ENCODE data around the gene BUD23. TPM values are rescaled to one million over a fixed set of nuclear protein-coding genes. Genes with fewer than 3 reads are reported as not detected.
"Not testable (repeated sequence)": the region's sequence is repeated elsewhere in the genome, so short reads cannot be mapped to it uniquely, and the experiment has no call there.

BUD23 gene
- total and polyA plus RNA-seq, 4 donors, result 19.1 to 52.6 (median 37.8) TPM

GRCh38 chr7:73708961-73709549 lies 25.7 kb downstream of the BUD23 start:
- no peaks in the 10 kb centered on the region for H3K27me3 ChIP-seq (ENCODE audit: control insufficient read depth in 4 of 4, insufficient read depth in 4 of 4, low read length in 3 of 4)
- H3K27ac ChIP-seq (ENCODE audit: low read depth in 1 of 2, low read length in 2 of 2), result no peak overlapping the region
- no peaks in the 10 kb centered on the region for H3K9me3 ChIP-seq (ENCODE audit: control insufficient read depth in 4 of 4, low read length in 3 of 4)
- no peaks in the 10 kb centered on the region for H3K36me3 ChIP-seq (ENCODE audit: control insufficient read depth in 4 of 4, insufficient read depth in 3 of 4, low read depth in 1 of 4, low read length in 3 of 4)
- H3K4me1 ChIP-seq (ENCODE audit: control insufficient read depth in 4 of 4, insufficient read depth in 4 of 4, low read length in 3 of 4), result no peaks in the 10 kb centered on the region
- DNase-seq (ENCODE audit: low spot score), result no peak
- whole genome bisulfite sequencing, result 96% methylated on average over 16 of the region's 16 CpGs
- H3K9ac ChIP-seq (ENCODE audit: low read depth in 1 of 2, low read length in 2 of 2), result no peak overlapping the region
- TF ChIP-seq TAF1 (conservative IDR thresholded peaks at IDR 0.05), result no peak
- TF ChIP-seq FOXA1 (IDR thresholded peaks at IDR 0.05), result no peak
- TF ChIP-seq RXRA (IDR thresholded peaks at IDR 0.05), result no peak
- no peak overlapping the region for H3K4me3 ChIP-seq (ENCODE audit: low read depth in 1 of 3, low read length in 3 of 3)

DNA sequence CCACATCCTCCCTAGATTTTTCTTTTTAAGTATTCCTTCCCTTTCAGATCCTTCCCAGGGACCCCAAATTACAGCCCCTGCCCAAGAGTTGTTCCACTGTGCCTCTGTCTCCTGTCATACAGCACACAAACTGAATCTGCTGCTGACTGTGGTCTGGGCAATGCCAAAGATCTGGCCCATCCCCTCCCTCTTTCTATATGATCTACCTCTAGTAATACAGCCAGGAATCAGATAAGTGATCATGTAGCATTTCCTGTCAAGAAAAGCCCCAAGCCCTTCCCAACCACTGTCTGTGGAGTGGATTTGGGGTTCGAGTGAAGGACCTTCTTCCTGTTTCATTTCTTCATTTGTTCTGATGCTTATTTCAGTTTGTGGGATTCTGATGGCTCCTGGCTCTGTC lies 29.4 kb downstream of the BUD23 start:
- Histone ChIP-seq H3K36me3 (ENCODE audit: control insufficient read depth in 4 of 4, insufficient read depth in 3 of 4, low read depth in 1 of 4, low read length in 3 of 4) (no peaks in the 10 kb centered on the region), H3K27ac (ENCODE audit: low read depth in 1 of 2, low read length in 2 of 2) (no peak overlapping the region), H3K9ac (ENCODE audit: low read depth in 1 of 2, low read length in 2 of 2) (no peak overlapping the region), H3K4me1 (ENCODE audit: control insufficient read depth in 4 of 4, insufficient read depth in 4 of 4, low read length in 3 of 4) (no peaks in the 10 kb centered on the region), H3K27me3 (ENCODE audit: control insufficient read depth in 4 of 4, insufficient read depth in 4 of 4, low read length in 3 of 4) (no peaks in the 10 kb centered on the region), H3K4me3 (ENCODE audit: low read depth in 1 of 3, low read length in 3 of 3) (no peak overlapping the region), H3K9me3 (ENCODE audit: control insufficient read depth in 4 of 4, low read length in 3 of 4) (no peaks in the 10 kb centered on the region)
- no peak for DNase-seq (ENCODE audit: low spot score)
- 87% methylated on average over 1 of the region's 1 CpG for WGBS
- TF ChIP-seq SP1 (IDR thresholded peaks at IDR 0.05) (no peak), FOXA2 (IDR thresholded peaks at IDR 0.05) (no peak), EGR1 (IDR thresholded peaks at IDR 0.05; ENCODE audit: low read depth in 2 of 2) (no peak), GABPA (IDR thresholded peaks at IDR 0.05 in 1 of 2, conservative IDR thresholded peaks at IDR 0.05 in 1 of 2) (no peak), YY1 (IDR thresholded peaks at IDR 0.05) (no peak)

DNA sequence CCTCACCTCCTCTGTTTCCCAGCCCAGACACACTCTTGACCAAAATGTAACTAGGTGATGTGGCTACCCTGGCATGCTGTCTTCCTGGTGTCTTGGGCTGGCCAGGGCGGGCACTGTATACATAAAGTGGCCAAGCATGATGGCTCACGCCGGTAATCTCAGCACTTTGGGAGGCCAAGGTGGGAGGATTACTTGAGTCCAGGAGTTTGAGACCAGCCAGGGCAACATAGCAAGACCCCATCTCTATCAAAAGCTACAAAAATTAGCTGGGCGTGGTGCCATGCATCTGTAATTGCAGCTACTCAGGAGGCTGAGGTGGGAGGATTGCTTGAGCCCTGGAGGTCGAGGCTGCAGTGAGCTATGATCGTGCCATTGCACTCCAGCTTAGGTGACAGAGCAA lies 29.9 kb downstream of the BUD23 start:
- H3K9me3 ChIP-seq (ENCODE audit: control insufficient read depth in 4 of 4, low read length in 3 of 4); H3K36me3 ChIP-seq (ENCODE audit: control insufficient read depth in 4 of 4, insufficient read depth in 3 of 4, low read depth in 1 of 4, low read length in 3 of 4); H3K27ac ChIP-seq (ENCODE audit: low read depth in 1 of 2, low read length in 2 of 2); H3K9ac ChIP-seq (ENCODE audit: low read depth in 1 of 2, low read length in 2 of 2); H3K4me1 ChIP-seq (ENCODE audit: control insufficient read depth in 4 of 4, insufficient read depth in 4 of 4, low read length in 3 of 4); DNase-seq (ENCODE audit: low spot score); H3K27me3 ChIP-seq (ENCODE audit: control insufficient read depth in 4 of 4, insufficient read depth in 4 of 4, low read length in 3 of 4); H3K4me3 ChIP-seq (ENCODE audit: low read depth in 1 of 3, low read length in 3 of 3): not testable (repeated sequence)
- WGBS, result 94% methylated on average over 6 of the region's 6 CpGs

DNA sequence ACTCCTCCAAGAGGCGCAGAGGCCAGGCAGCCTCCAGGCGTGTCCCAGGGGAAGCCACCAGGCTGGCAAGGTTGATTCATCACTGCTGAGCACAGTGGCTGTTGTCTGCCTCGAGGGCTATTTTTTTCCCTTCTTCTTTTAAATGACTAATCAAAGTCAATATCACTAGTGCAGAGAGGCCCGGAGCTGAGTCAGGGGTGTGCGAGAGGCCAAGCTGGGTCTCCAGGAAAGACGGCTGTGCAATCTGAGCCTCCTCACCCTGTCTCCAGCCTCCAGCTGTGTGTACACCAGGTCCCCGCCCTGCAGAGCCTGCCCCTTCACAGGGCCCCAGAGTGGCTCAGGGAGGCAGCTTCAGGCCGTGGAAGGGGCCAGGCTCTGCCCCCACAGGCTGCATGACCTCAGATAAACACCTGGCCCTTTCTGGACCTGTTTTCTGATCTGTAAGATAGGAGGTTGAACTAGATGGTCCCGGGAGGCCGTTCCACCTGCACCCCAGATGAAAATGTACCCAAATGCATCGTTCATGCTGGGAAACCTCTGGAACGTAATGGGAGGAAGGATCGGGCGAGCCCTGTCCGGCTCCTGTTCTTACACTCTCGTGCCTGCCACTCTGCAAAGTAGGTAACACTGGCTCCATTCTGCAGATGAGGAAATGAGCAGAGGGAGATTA lies 32.4 kb downstream of the BUD23 start:
- 83% methylated on average over 16 of the region's 16 CpGs for WGBS
- Histone ChIP-seq H3K27ac (ENCODE audit: low read depth in 1 of 2, low read length in 2 of 2) (no peak overlapping the region), H3K4me1 (ENCODE audit: control insufficient read depth in 4 of 4, insufficient read depth in 4 of 4, low read length in 3 of 4) (peaks cover 4 to 20% (median 10%) of the 10 kb centered on the region in 4 donors), H3K9ac (ENCODE audit: low read depth in 1 of 2, low read length in 2 of 2) (no peak overlapping the region), H3K36me3 (ENCODE audit: control insufficient read depth in 4 of 4, insufficient read depth in 3 of 4, low read depth in 1 of 4, low read length in 3 of 4) (no peaks in the 10 kb centered on the region), H3K9me3 (ENCODE audit: control insufficient read depth in 4 of 4, low read length in 3 of 4) (no peaks in the 10 kb centered on the region), H3K27me3 (ENCODE audit: control insufficient read depth in 4 of 4, insufficient read depth in 4 of 4, low read length in 3 of 4) (no peaks in the 10 kb centered on the region), H3K4me3 (ENCODE audit: low read depth in 1 of 3, low read length in 3 of 3) (no peak overlapping the region)
- DNase-seq (ENCODE audit: low spot score), result peak; percentile 57
- TF ChIP-seq, protein P1, sequence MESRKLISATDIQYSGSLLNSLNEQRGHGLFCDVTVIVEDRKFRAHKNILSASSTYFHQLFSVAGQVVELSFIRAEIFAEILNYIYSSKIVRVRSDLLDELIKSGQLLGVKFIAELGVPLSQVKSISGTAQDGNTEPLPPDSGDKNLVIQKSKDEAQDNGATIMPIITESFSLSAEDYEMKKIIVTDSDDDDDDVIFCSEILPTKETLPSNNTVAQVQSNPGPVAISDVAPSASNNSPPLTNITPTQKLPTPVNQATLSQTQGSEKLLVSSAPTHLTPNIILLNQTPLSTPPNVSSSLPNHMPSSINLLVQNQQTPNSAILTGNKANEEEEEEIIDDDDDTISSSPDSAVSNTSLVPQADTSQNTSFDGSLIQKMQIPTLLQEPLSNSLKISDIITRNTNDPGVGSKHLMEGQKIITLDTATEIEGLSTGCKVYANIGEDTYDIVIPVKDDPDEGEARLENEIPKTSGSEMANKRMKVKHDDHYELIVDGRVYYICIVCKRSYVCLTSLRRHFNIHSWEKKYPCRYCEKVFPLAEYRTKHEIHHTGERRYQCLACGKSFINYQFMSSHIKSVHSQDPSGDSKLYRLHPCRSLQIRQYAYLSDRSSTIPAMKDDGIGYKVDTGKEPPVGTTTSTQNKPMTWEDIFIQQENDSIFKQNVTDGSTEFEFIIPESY (IDR thresholded peaks at IDR 0.05), result no peak
- no peak for TF ChIP-seq SP1 (IDR thresholded peaks at IDR 0.05)
- no peak for TF ChIP-seq NR2F2 (IDR thresholded peaks at IDR 0.05)
- no peak for TF ChIP-seq HNF4A (conservative IDR thresholded peaks at IDR 0.05)
- TF ChIP-seq JUND (IDR thresholded peaks at IDR 0.05), result no peak
- TF ChIP-seq GABPA (IDR thresholded peaks at IDR 0.05 in 1 of 2, conservative IDR thresholded peaks at IDR 0.05 in 1 of 2), result no peak
- TF ChIP-seq REST (IDR thresholded peaks at IDR 0.05), result no peak
- TF ChIP-seq CTCF (IDR thresholded peaks at IDR 0.05; ENCODE audit: low read depth, low read length, missing input control), result no peak
- no peak for TF ChIP-seq TAF1 (conservative IDR thresholded peaks at IDR 0.05)
- TF ChIP-seq, protein P2, sequence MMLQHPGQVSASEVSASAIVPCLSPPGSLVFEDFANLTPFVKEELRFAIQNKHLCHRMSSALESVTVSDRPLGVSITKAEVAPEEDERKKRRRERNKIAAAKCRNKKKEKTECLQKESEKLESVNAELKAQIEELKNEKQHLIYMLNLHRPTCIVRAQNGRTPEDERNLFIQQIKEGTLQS (IDR thresholded peaks at IDR 0.05), result no peak
- no peak for TF ChIP-seq RAD21 (IDR thresholded peaks at IDR 0.05)
